ENCODE results near the gene SMYD3. TPM values are rescaled to one million over a fixed set of nuclear protein-coding genes. Genes with fewer than 3 reads are reported as not detected.
A peak's percentile ranks its signal among the peaks of the same experiment; 100 is the strongest.

SMYD3 gene
- total RNA-seq, 1 donor: 171 TPM

DNA sequence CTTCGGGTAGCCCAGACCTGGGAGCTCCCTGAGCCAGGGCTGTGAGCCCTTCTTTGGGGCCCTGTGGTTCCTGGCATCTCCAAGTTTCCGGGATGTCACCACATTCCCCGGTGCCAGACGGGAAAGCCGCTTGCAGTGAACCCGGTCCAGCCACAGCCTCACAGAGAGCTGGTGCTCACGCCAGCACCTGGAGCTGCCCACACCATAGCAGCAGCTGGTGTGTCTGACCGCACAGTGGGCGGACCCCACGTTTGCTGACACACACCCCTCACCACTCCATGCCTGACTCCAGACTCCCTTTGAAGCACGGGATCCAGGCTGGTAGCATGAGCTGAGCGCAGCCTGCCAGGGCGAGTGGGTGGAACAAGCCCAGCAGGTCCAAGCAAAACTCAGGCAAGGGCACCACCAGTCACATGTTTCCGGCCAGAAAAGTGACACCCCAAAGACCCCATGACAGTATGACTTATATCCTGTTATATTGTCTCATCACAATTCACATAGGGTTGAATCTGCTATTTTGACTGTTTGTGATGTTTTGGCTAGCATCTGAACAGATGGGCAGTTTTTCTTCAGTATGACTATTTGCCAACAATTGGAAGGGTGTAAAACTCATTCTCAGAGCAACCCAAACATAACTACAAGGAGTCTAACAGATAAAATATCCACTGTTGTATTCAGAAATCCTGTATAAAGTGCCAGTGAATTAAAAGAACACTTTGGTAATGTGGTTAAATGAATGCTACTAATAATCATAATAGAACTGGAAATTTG, 285.4 kb downstream of the SMYD3 start:
- peaks cover 17% of the 10 kb centered on the region for H3K4me1 ChIP-seq (ENCODE audit: insufficient read depth, low read length)

GRCh38 chr1:246220495-246221065, 286.5 kb downstream of the SMYD3 start:
- H3K4me2 ChIP-seq (ENCODE audit: insufficient read depth, low read length): no peak overlapping the region
- no peak for TF ChIP-seq CTCF (IDR thresholded peaks at IDR 0.05; ENCODE audit: extremely low read depth, low read depth, low read length)
- H2AFZ ChIP-seq (ENCODE audit: low read length): no peak overlapping the region
- no peak overlapping the region for H3K27ac ChIP-seq (ENCODE audit: low read depth, low read length)
- no peak overlapping the region for H3K4me3 ChIP-seq (ENCODE audit: insufficient read depth, low read length)
- no peaks in the 10 kb centered on the region for H4K20me1 ChIP-seq (ENCODE audit: insufficient read depth, low read length)
- no peaks in the 10 kb centered on the region for H3K79me2 ChIP-seq (ENCODE audit: insufficient read depth, low read length)
- H3K4me1 ChIP-seq (ENCODE audit: insufficient read depth, low read length): peaks cover 18% of the 10 kb centered on the region
- no peak for DNase-seq (ENCODE audit: insufficient read length, low spot score, missing footprints)
- no peaks in the 10 kb centered on the region for H3K27me3 ChIP-seq (ENCODE audit: insufficient read depth, low read length)
- no peaks in the 10 kb centered on the region for H3K36me3 ChIP-seq (ENCODE audit: insufficient read depth, low read length)
- H3K9me3 ChIP-seq (ENCODE audit: low read depth, low read length): no peaks in the 10 kb centered on the region

More for the DNA sequence above, 285.4 kb downstream of the SMYD3 start:
- H3K4me2 ChIP-seq (ENCODE audit: insufficient read depth, low read length): peak overlapping the region; percentile 44
- peak overlapping the region; percentile 60 for H2AFZ ChIP-seq (ENCODE audit: low read length)
- no peaks in the 10 kb centered on the region for H3K79me2 ChIP-seq (ENCODE audit: insufficient read depth, low read length)
- H4K20me1 ChIP-seq (ENCODE audit: insufficient read depth, low read length): no peaks in the 10 kb centered on the region
- no peaks in the 10 kb centered on the region for H3K9me3 ChIP-seq (ENCODE audit: low read depth, low read length)
- peak overlapping the region; percentile 27 for H3K27ac ChIP-seq (ENCODE audit: low read depth, low read length)
- H3K36me3 ChIP-seq (ENCODE audit: insufficient read depth, low read length): no peaks in the 10 kb centered on the region
- no peak for DNase-seq (ENCODE audit: insufficient read length, low spot score, missing footprints)
- peak overlapping the region; percentile 37 for H3K4me3 ChIP-seq (ENCODE audit: insufficient read depth, low read length)
- no peak for TF ChIP-seq CTCF (IDR thresholded peaks at IDR 0.05; ENCODE audit: extremely low read depth, low read depth, low read length)
- no peaks in the 10 kb centered on the region for H3K27me3 ChIP-seq (ENCODE audit: insufficient read depth, low read length)

DNA sequence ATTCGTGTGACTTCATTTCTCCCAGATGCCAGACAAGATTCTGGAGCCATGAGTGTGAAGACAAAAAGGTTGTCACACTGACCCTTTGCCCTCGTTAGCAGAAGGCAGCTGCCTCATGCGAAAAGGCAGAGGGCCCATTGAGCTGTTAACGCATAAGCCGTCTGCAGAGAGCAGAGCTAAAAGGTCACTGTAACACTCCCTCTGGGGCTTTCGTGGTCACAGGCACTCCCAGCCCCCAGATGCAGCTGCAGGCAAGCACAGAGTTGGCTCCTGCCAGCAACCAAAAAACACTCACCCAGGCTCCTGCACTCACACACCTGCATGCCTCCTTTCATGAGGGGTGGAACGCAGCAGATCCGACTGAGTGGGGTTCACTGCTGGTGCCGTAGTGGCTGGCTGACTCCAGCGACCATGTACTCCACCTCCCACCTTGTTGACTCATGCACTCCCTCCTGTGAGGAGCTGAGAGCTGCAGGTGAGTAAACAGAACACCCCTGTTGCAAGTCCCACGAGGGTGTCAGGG, 287.5 kb downstream of the SMYD3 start:
- TF ChIP-seq CTCF (IDR thresholded peaks at IDR 0.05; ENCODE audit: extremely low read depth, low read depth, low read length): no peak
- H3K79me2 ChIP-seq (ENCODE audit: insufficient read depth, low read length): no peaks in the 10 kb centered on the region
- H3K4me1 ChIP-seq (ENCODE audit: insufficient read depth, low read length): peaks cover 27% of the 10 kb centered on the region
- no peak overlapping the region for H2AFZ ChIP-seq (ENCODE audit: low read length)
- no peaks in the 10 kb centered on the region for H4K20me1 ChIP-seq (ENCODE audit: insufficient read depth, low read length)
- no peaks in the 10 kb centered on the region for H3K36me3 ChIP-seq (ENCODE audit: insufficient read depth, low read length)
- no peak overlapping the region for H3K27ac ChIP-seq (ENCODE audit: low read depth, low read length)
- DNase-seq (ENCODE audit: insufficient read length, low spot score, missing footprints): peak; percentile 60
- H3K4me3 ChIP-seq (ENCODE audit: insufficient read depth, low read length): no peak overlapping the region
- no peak overlapping the region for H3K4me2 ChIP-seq (ENCODE audit: insufficient read depth, low read length)
- H3K27me3 ChIP-seq (ENCODE audit: insufficient read depth, low read length): no peaks in the 10 kb centered on the region
- no peaks in the 10 kb centered on the region for H3K9me3 ChIP-seq (ENCODE audit: low read depth, low read length)

GRCh38 chr1:246218686-246219085, 288.4 kb downstream of the SMYD3 start:
- no peaks in the 10 kb centered on the region for H3K36me3 ChIP-seq (ENCODE audit: insufficient read depth, low read length)
- no peak overlapping the region for H3K4me2 ChIP-seq (ENCODE audit: insufficient read depth, low read length)
- no peak for TF ChIP-seq CTCF (IDR thresholded peaks at IDR 0.05; ENCODE audit: extremely low read depth, low read depth, low read length)
- no peaks in the 10 kb centered on the region for H3K9me3 ChIP-seq (ENCODE audit: low read depth, low read length)
- H3K4me1 ChIP-seq (ENCODE audit: insufficient read depth, low read length): peaks cover 34% of the 10 kb centered on the region
- DNase-seq (ENCODE audit: insufficient read length, low spot score, missing footprints): no peak
- no peak overlapping the region for H3K4me3 ChIP-seq (ENCODE audit: insufficient read depth, low read length)
- no peaks in the 10 kb centered on the region for H4K20me1 ChIP-seq (ENCODE audit: insufficient read depth, low read length)
- no peak overlapping the region for H3K27ac ChIP-seq (ENCODE audit: low read depth, low read length)
- no peak overlapping the region for H2AFZ ChIP-seq (ENCODE audit: low read length)
- H3K27me3 ChIP-seq (ENCODE audit: insufficient read depth, low read length): no peaks in the 10 kb centered on the region
- H3K79me2 ChIP-seq (ENCODE audit: insufficient read depth, low read length): no peaks in the 10 kb centered on the region
